Motor neuron (in vitro differentiated cells): Measurements from ENCODE around the gene TBC1D7. TPM values are rescaled to one million over a fixed set of nuclear protein-coding genes. Genes with fewer than 3 reads are reported as not detected.

Source experiments
- ATAC-seq, 8 experiments: fragments of 200-7000 bp; cut with Tn5 transposase; replicated peaks in 6 of 8; 2 replicates each; pipeline ENCODE4 v1.8.0; 2021; ENCODE audit warnings: mild to moderate bottlenecking in 8 of 8, moderate library complexity in 8 of 8
- H3K27ac ChIP-seq, 2 donors: fragments of 250-450 bp; sonication (Bioruptor Pico); 2 replicates each; pipeline ENCODE4 v1.9.0; 2021; ENCODE audit warnings: antibody characterized with exemption in 2 of 2, mild to moderate bottlenecking in 2 of 2, moderate library complexity in 1 of 2
- H3K4me1 ChIP-seq, 2 donors: fragments of 250-450 bp; sonication (Bioruptor Pico); replicated peaks in 1 of 2; 2 replicates each; pipeline ENCODE4 v1.6.1; 2021; ENCODE audit warnings: antibody characterized with exemption in 2 of 2, mild to moderate bottlenecking in 2 of 2, moderate library complexity in 1 of 2
- H3K4me3 ChIP-seq, 5 donors: fragments of 250-450 bp; sonication (Bioruptor Pico); 2 replicates each; pipeline ENCODE4 v1.9.0; 2021; ENCODE audit warnings: antibody characterized with exemption in 5 of 5, mild to moderate bottlenecking in 5 of 5, moderate library complexity in 4 of 5
- WGBS, 10 experiments: fragments of 450-650 bp; shearing (Covaris generic); methylation state at CpG; one replicate each; pipeline ENCODE4 v1.0.0; 2022; 5-methylcytosine and 5-hydroxymethylcytosine counted together
- in situ Hi-C, 9 experiments: fragments of 400-800 bp; cut with MboI; loops; one replicate each; pipeline ENCODE4 v1.15.0; 2021; ENCODE audit warnings: low sequenced_read_pairs in 9 of 9, low pct_unique_long_range_greater_than_20kb in 2 of 9; ENCODE audit not compliant: unreplicated experiment in 9 of 9
- total RNA-seq, 8 experiments: library from RNA; unstranded; fragments of 300-600 nt; gene quantifications; 2 replicates each; pipeline versions ENCODE4 v1.2.3 to v1.2.4, GENCODE V29; 2022

TBC1D7 gene
- total RNA-seq, result 10 to 100 TPM; 18.1 to 29.0 (median 25.9) TPM

- peak within 1 kb of the TSS; percentile 78 to 82 for H3K27ac ChIP-seq
- peak; percentile 92 to 96 (median 94) for ATAC-seq
- WGBS, 10 experiments, result 0 to 3% (median 0%) methylated on average over 1 to 21 of the region's 63 CpGs; no CpG with 5 or more reads in 1 of the 10 experiments
- H3K4me3 ChIP-seq, result peak within 1 kb of the TSS; percentile 79 to 100 (median 88)
- in situ Hi-C loops, result loop anchor here in 7 of 9 experiments (25.0 kb wide), 4 partner anchors 209 to 734 kb away; partner anchors contain the start of gene SIRT5 (in 2 of the 7)
- H3K4me1 ChIP-seq, result peaks cover 7 to 9% of the 10 kb centered on the region in 2 donors
These were observed at the start of gene TBC1D7 for GRCh38 chr6:13328076-13328874. TBC1D7 (minus strand) TSS chr6:13328537; CDS start chr6:13326898, 1,639 bp downstream.

- 80 to 100% (median 92%) methylated on average over 1 to 2 of the region's 2 CpGs; no CpG with 5 or more reads in 5 of the 10 experiments for WGBS, 10 experiments
- Histone ChIP-seq H3K4me3 (no peak overlapping the region), H3K27ac (no peak overlapping the region), H3K4me1 (peaks cover 0 to 9% of the 10 kb centered on the region in 2 donors)
- in situ Hi-C loops, result no loop called here
- no peak for ATAC-seq
These were observed 48.9 kb upstream of the TBC1D7 start for GRCh38 chr6:13377054-13377758.

GRCh38 chr6:13375360-13375878 lies 47.1 kb upstream of the TBC1D7 start:
- Histone ChIP-seq H3K27ac (no peak overlapping the region), H3K4me1 (peaks cover 0 to 4% of the 10 kb centered on the region in 2 donors), H3K4me3 (no peak overlapping the region)
- ATAC-seq, result no peak
- WGBS, 10 experiments, result 83 to 100% (median 100%) methylated on average over 1 to 8 of the region's 9 CpGs; no CpG with 5 or more reads in 1 of the 10 experiments
- in situ Hi-C loops, result no loop called here

GRCh38 chr6:13373919-13374318 lies 45.6 kb upstream of the TBC1D7 start:
- in situ Hi-C loops, result no loop called here
- Histone ChIP-seq H3K4me1 (no peaks in the 10 kb centered on the region), H3K27ac (no peak overlapping the region), H3K4me3 (no peak overlapping the region)
- 100% methylated on average over 1 of the region's 1 CpG; no CpG with 5 or more reads in 6 of the 10 experiments for WGBS, 10 experiments
- ATAC-seq, result no peak

- in situ Hi-C loops, result no loop called here
- ATAC-seq, result peak in 1 of 8 experiments; percentile 26
- no peak overlapping the region for H3K27ac ChIP-seq
These were observed 45.1 kb upstream of the TBC1D7 start for GRCh38 chr6:13373488-13373886.

GRCh38 chr6:13372688-13373487 lies 44.6 kb upstream of the TBC1D7 start:
- H3K4me3 ChIP-seq, result no peak overlapping the region
- no peak overlapping the region for H3K27ac ChIP-seq
- WGBS, 10 experiments, result 20 to 97% (median 75%) methylated on average over 2 to 8 of the region's 9 CpGs
- in situ Hi-C loops, result no loop called here
- no peak for ATAC-seq
- H3K4me1 ChIP-seq, result peaks cover 1 to 4% of the 10 kb centered on the region in 2 donors

More at GRCh38 chr6:13373488-13373886, 45.1 kb upstream of the TBC1D7 start:
- peaks cover 0 to 3% of the 10 kb centered on the region in 2 donors for H3K4me1 ChIP-seq
- 60 to 100% (median 82%) methylated on average over 1 of the region's 1 CpG; no CpG with 5 or more reads in 5 of the 10 experiments for WGBS, 10 experiments
- no peak overlapping the region for H3K4me3 ChIP-seq

- in situ Hi-C loops, result no loop called here
- WGBS, 10 experiments, result 0 to 100% (median 77%) methylated on average over 1 to 6 of the region's 6 CpGs
- no peak overlapping the region for H3K27ac ChIP-seq
- peaks cover 8 to 12% of the 10 kb centered on the region in 2 donors for H3K4me1 ChIP-seq
- ATAC-seq, result no peak
- no peak overlapping the region for H3K4me3 ChIP-seq
These were observed 43.7 kb upstream of the TBC1D7 start for GRCh38 chr6:13372076-13372475.

GRCh38 chr6:13371421-13372072 lies 43.2 kb upstream of the TBC1D7 start:
- peaks cover 8 to 12% of the 10 kb centered on the region in 2 donors for H3K4me1 ChIP-seq
- no peak for ATAC-seq
- in situ Hi-C loops, result no loop called here
- no peak overlapping the region for H3K4me3 ChIP-seq
- no peak overlapping the region for H3K27ac ChIP-seq
- WGBS, 10 experiments, result 17 to 100% (median 77%) methylated on average over 1 to 9 of the region's 9 CpGs; no CpG with 5 or more reads in 4 of the 10 experiments

- Histone ChIP-seq H3K4me3 (no peak overlapping the region), H3K27ac (no peak overlapping the region), H3K4me1 (peaks cover 8 to 12% of the 10 kb centered on the region in 2 donors)
- ATAC-seq, result no peak
- in situ Hi-C loops, result no loop called here
- WGBS, 10 experiments, result 83 to 100% (median 92%) methylated on average over 1 to 5 of the region's 5 CpGs; no CpG with 5 or more reads in 2 of the 10 experiments
These were observed 42.3 kb upstream of the TBC1D7 start for GRCh38 chr6:13370623-13371022.

GRCh38 chr6:13369591-13369990 lies 41.3 kb upstream of the TBC1D7 start:
- 14 to 100% (median 67%) methylated on average over 1 of the region's 1 CpG; no CpG with 5 or more reads in 3 of the 10 experiments for WGBS, 10 experiments
- in situ Hi-C loops, result no loop called here
- Histone ChIP-seq H3K4me1 (peaks cover 8 to 12% of the 10 kb centered on the region in 2 donors), H3K4me3 (no peak overlapping the region), H3K27ac (no peak overlapping the region)
- no peak for ATAC-seq

GRCh38 chr6:13368731-13369115 lies 40.4 kb upstream of the TBC1D7 start:
- ATAC-seq, result peak in 3 of 8 experiments; percentile 68 to 84 (median 80)
- Histone ChIP-seq H3K4me3 (no peak overlapping the region), H3K4me1 (peaks cover 8 to 12% of the 10 kb centered on the region in 2 donors), H3K27ac (no peak overlapping the region)
- in situ Hi-C loops, result no loop called here
